CD8-positive, alpha-beta memory T cell (primary cell): ENCODE results near the gene CREBBP. TPM values are rescaled to one million over a fixed set of nuclear protein-coding genes. Genes with fewer than 3 reads are reported as not detected.
"Not testable (repeated sequence)": the region's sequence is repeated elsewhere in the genome, so short reads cannot be mapped to it uniquely, and the experiment has no call there.

Experiments used
- CTCF ChIA-PET: fragments of 350-600 bp; sonication (Branson Sonifier 250); formaldehyde crosslinking; loops from one replicate; lab custom pipeline; 2021; ENCODE audit warnings: antibody characterized with exemption; lab: Charles Lee
- POLR2A ChIA-PET: fragments of 350-600 bp; sonication (Branson Sonifier 250); formaldehyde crosslinking; loops from one replicate; lab custom pipeline; 2021; ENCODE audit warnings: antibody characterized with exemption; lab: Charles Lee
- DNase-seq, 5 donors: peaks; one replicate each; pipeline versions ENCODE4 v3.0.0 to v3.0.0-alpha.2; 2020 to 2022; ENCODE audit warnings: mixed read lengths in 1 of 5
- H3K27ac ChIP-seq: one replicate; pipeline ENCODE4 v1.7.0; 2013; ENCODE audit warnings: low read depth, mild to moderate bottlenecking, low read length, moderate library complexity
- H3K27me3 ChIP-seq: 2 replicates; pipeline ENCODE4 v1.7.0; 2013; ENCODE audit warnings: low read length, mild to moderate bottlenecking; ENCODE audit not compliant: insufficient read depth, poor library complexity, severe bottlenecking
- H3K36me3 ChIP-seq: 2 replicates; pipeline ENCODE4 v1.7.0; 2013; ENCODE audit warnings: mild to moderate bottlenecking, low read length, moderate library complexity; ENCODE audit not compliant: insufficient read depth
- H3K4me1 ChIP-seq: 2 replicates; pipeline ENCODE4 v1.7.0; 2013; ENCODE audit warnings: mild to moderate bottlenecking, low read length, moderate library complexity; ENCODE audit not compliant: insufficient read depth
- H3K4me3 ChIP-seq: 2 replicates; pipeline ENCODE4 v1.7.0; 2013; ENCODE audit warnings: mild to moderate bottlenecking, low read length
- H3K9me3 ChIP-seq: 2 replicates; pipeline ENCODE4 v1.7.0; 2013; ENCODE audit warnings: mild to moderate bottlenecking, low read length
- H3K27ac Mint-ChIP-seq, 8 donors: one replicate each; pipeline ENCODE4 v1.8.0; 2020 to 2021; ENCODE audit warnings: mixed read lengths in 8 of 8, mild to moderate bottlenecking in 6 of 8, inconsistent platforms in 3 of 8, moderate library complexity in 3 of 8
- H3K27me3 Mint-ChIP-seq, 2 donors: one replicate each; pipeline ENCODE4 v1.8.0; 2020 to 2021; ENCODE audit warnings: mixed read lengths in 2 of 2, mild to moderate bottlenecking in 1 of 2, moderate library complexity in 1 of 2
- H3K36me3 Mint-ChIP-seq, 3 donors: one replicate each; pipeline ENCODE4 v1.8.0; 2020 to 2021; ENCODE audit warnings: mixed read lengths in 3 of 3, inconsistent platforms in 1 of 3, mild to moderate bottlenecking in 1 of 3
- H3K4me1 Mint-ChIP-seq, 3 donors: one replicate each; pipeline ENCODE4 v1.8.0; 2020 to 2021; ENCODE audit warnings: mixed read lengths in 3 of 3, inconsistent platforms in 1 of 3, mild to moderate bottlenecking in 1 of 3
- H3K4me3 Mint-ChIP-seq, 7 donors: one replicate each; pipeline ENCODE4 v1.8.0; 2020 to 2021; ENCODE audit warnings: mixed read lengths in 7 of 7, mild to moderate bottlenecking in 6 of 7, moderate library complexity in 4 of 7, inconsistent platforms in 2 of 7
- H3K9me3 Mint-ChIP-seq, 5 donors: one replicate each; pipeline ENCODE4 v1.8.0; 2020 to 2022; ENCODE audit warnings: mixed read lengths in 5 of 5, mild to moderate bottlenecking in 3 of 5, moderate library complexity in 2 of 5, inconsistent platforms in 1 of 5
- polyA plus RNA-seq: library from polyadenylated mRNA; unstranded; fragments of 300-500 nt; fragmentation: Illumina TruSeq; gene quantifications from one replicate; pipeline ENCODE4 v1.2.3, GENCODE V29; 2021
- total RNA-seq, 2 experiments: library from RNA; stranded (reverse); gene quantifications; one replicate each; pipeline ENCODE4 v1.2.3, GENCODE V29; 2021

Gene CREBBP
- total and polyA plus RNA-seq, 3 experiments from 2014 or later: 15.5 to 51.1 (median 48.8) TPM

GRCh38 chr16:3890091-3890490, 9.6 kb upstream of the CREBBP start:
- H3K27me3 ChIP-seq: peaks cover 3% of the 10 kb centered on the region
- ChIA-PET POLR2A (no interaction called here), CTCF (no interaction called here)
- Mint-ChIP-seq H3K27ac (no peak overlapping the region), H3K4me1 (no peaks in the 10 kb centered on the region), H3K9me3 (peaks cover 0 to 6% (median 2%) of the 10 kb centered on the region in 5 donors), H3K36me3 (no peaks in the 10 kb centered on the region), H3K4me3 (no peak overlapping the region), H3K27me3 (peaks cover 12 to 17% of the 10 kb centered on the region in 2 donors)
- no peak overlapping the region for H3K27ac ChIP-seq
- H3K36me3 ChIP-seq: no peaks in the 10 kb centered on the region
- no peak for DNase-seq
- no peaks in the 10 kb centered on the region for H3K9me3 ChIP-seq
- H3K4me3 ChIP-seq: no peak overlapping the region
- H3K4me1 ChIP-seq: no peaks in the 10 kb centered on the region

- CTCF ChIA-PET: interaction anchor here (0.7 kb wide), 1 partner anchor 12 kb away, joined by 3 read pairs; no protein-coding TSS in a partner anchor
- no peaks in the 10 kb centered on the region for H3K9me3 ChIP-seq
These were observed 8.5 kb upstream of the CREBBP start for GRCh38 chr16:3889059-3889458.

GRCh38 chr16:3885999-3886398, 5.5 kb upstream of the CREBBP start:
- H3K36me3 Mint-ChIP-seq, H3K4me3 Mint-ChIP-seq, CTCF ChIA-PET, H3K27ac ChIP-seq, H3K9me3 ChIP-seq, H3K4me1 ChIP-seq, H3K27me3 ChIP-seq, H3K4me1 Mint-ChIP-seq, H3K36me3 ChIP-seq, H3K9me3 Mint-ChIP-seq, DNase-seq, POLR2A ChIA-PET, H3K4me3 ChIP-seq: not testable (repeated sequence)
- Mint-ChIP-seq H3K27ac (peak overlapping the region in 1 of 8 donors; percentile 64), H3K27me3 (peaks cover 9 to 12% of the 10 kb centered on the region in 2 donors)

More at GRCh38 chr16:3889059-3889458, 8.5 kb upstream of the CREBBP start:
- POLR2A ChIA-PET: no interaction called here
- no peaks in the 10 kb centered on the region for H3K36me3 Mint-ChIP-seq
- no peaks in the 10 kb centered on the region for H3K4me1 ChIP-seq
- peaks cover 12 to 15% of the 10 kb centered on the region in 2 donors for H3K27me3 Mint-ChIP-seq
- H3K4me3 ChIP-seq: no peak overlapping the region
- H3K4me1 Mint-ChIP-seq: no peaks in the 10 kb centered on the region
- H3K4me3 Mint-ChIP-seq: no peak overlapping the region
- H3K27me3 ChIP-seq: no peaks in the 10 kb centered on the region
- peaks cover 0 to 4% (median 2%) of the 10 kb centered on the region in 5 donors for H3K9me3 Mint-ChIP-seq
- H3K27ac ChIP-seq: no peak overlapping the region
- peak overlapping the region in 1 of 8 donors; percentile 52 for H3K27ac Mint-ChIP-seq
- H3K36me3 ChIP-seq: no peaks in the 10 kb centered on the region
- no peak for DNase-seq

GRCh38 chr16:3884398-3884797, 3.9 kb upstream of the CREBBP start:
- H3K4me3 Mint-ChIP-seq: no peak overlapping the region
- CTCF ChIA-PET: no interaction called here
- Histone ChIP-seq H3K9me3 (no peaks in the 10 kb centered on the region), H3K27ac (no peak overlapping the region), H3K27me3 (no peaks in the 10 kb centered on the region), H3K4me3 (no peak overlapping the region), H3K4me1 (no peaks in the 10 kb centered on the region), H3K36me3 (no peaks in the 10 kb centered on the region)
- H3K4me1 Mint-ChIP-seq: peaks cover 4 to 9% (median 4%) of the 10 kb centered on the region in 3 donors
- POLR2A ChIA-PET: interaction anchor here (0.7 kb wide), 1 partner anchor 213 kb away, joined by 9 read pairs; no protein-coding TSS in a partner anchor
- no peak overlapping the region for H3K27ac Mint-ChIP-seq
- H3K27me3 Mint-ChIP-seq: peaks cover 8 to 10% of the 10 kb centered on the region in 2 donors
- DNase-seq: no peak
- H3K36me3 Mint-ChIP-seq: peaks cover 0 to 1% (median 0%) of the 10 kb centered on the region in 3 donors
- H3K9me3 Mint-ChIP-seq: peaks cover 0 to 3% (median 0%) of the 10 kb centered on the region in 5 donors

GRCh38 chr16:3882531-3882930, 2.0 kb upstream of the CREBBP start:
- H3K4me1 ChIP-seq: peaks cover 18% of the 10 kb centered on the region
- Mint-ChIP-seq H3K27me3 (peaks cover 4 to 5% of the 10 kb centered on the region in 2 donors), H3K9me3 (peaks cover 0 to 3% (median 0%) of the 10 kb centered on the region in 5 donors), H3K27ac (peak overlapping the region in 6 of 8 donors; percentile 19 to 89 (median 54)), H3K4me1 (peaks cover 21 to 27% (median 23%) of the 10 kb centered on the region in 3 donors), H3K4me3 (peak overlapping the region; percentile 52 to 91 (median 76)), H3K36me3 (peaks cover 0 to 20% (median 5%) of the 10 kb centered on the region in 3 donors)
- H3K27ac ChIP-seq: no peak overlapping the region
- H3K36me3 ChIP-seq: no peaks in the 10 kb centered on the region
- H3K4me3 ChIP-seq: no peak overlapping the region
- ChIA-PET CTCF (no interaction called here), POLR2A (no interaction called here)
- DNase-seq: no peak
- H3K9me3 ChIP-seq: no peaks in the 10 kb centered on the region
- no peaks in the 10 kb centered on the region for H3K27me3 ChIP-seq

- peak in 2 of 5 donors; percentile 6 to 49 for DNase-seq
- POLR2A ChIA-PET: no interaction called here
- Histone ChIP-seq H3K27me3 (no peaks in the 10 kb centered on the region), H3K9me3 (no peaks in the 10 kb centered on the region), H3K4me1 (peaks cover 28% of the 10 kb centered on the region), H3K27ac (no peak overlapping the region), H3K4me3 (no peak overlapping the region), H3K36me3 (no peaks in the 10 kb centered on the region)
- Mint-ChIP-seq H3K27ac (peak overlapping the region in 6 of 8 donors; percentile 71 to 89 (median 80)), H3K27me3 (peaks cover 4 to 5% of the 10 kb centered on the region in 2 donors), H3K36me3 (peaks cover 0 to 30% (median 5%) of the 10 kb centered on the region in 3 donors), H3K9me3 (peaks cover 0 to 2% (median 0%) of the 10 kb centered on the region in 5 donors), H3K4me1 (peaks cover 31 to 37% (median 33%) of the 10 kb centered on the region in 3 donors), H3K4me3 (peak overlapping the region; percentile 69 to 91 (median 82))
- CTCF ChIA-PET: no interaction called here
These were observed 1.0 kb upstream of the CREBBP start for GRCh38 chr16:3881499-3881990.

GRCh38 chr16:3879887-3880564, 487 bp downstream of the CREBBP start:
- H3K9me3 Mint-ChIP-seq: no peaks in the 10 kb centered on the region
- Histone ChIP-seq H3K27me3 (no peaks in the 10 kb centered on the region), H3K36me3 (no peaks in the 10 kb centered on the region), H3K27ac (no peak overlapping the region), H3K4me1 (peaks cover 43% of the 10 kb centered on the region), H3K4me3 (peak overlapping the region; percentile 78), H3K9me3 (no peaks in the 10 kb centered on the region)
- ChIA-PET CTCF (interaction anchor here (1.4 to 1.7 kb wide), 3 partner anchors 19 to 192 kb away, joined by 5 read pairs; no protein-coding TSS in a partner anchor), POLR2A (interaction anchor here (0.5 to 1.0 kb wide), 5 partner anchors 11 to 236 kb away, joined by 3 to 4 read pairs (median 3); partner anchors contain the start of gene ADCY9)
- peaks cover 44 to 52% (median 48%) of the 10 kb centered on the region in 3 donors for H3K4me1 Mint-ChIP-seq
- peak overlapping the region in 2 of 8 donors; percentile 78 to 93 for H3K27ac Mint-ChIP-seq
- H3K27me3 Mint-ChIP-seq: peaks cover 4 to 5% of the 10 kb centered on the region in 2 donors
- peak; percentile 59 to 80 (median 72) for DNase-seq
- H3K36me3 Mint-ChIP-seq: peaks cover 0 to 38% (median 5%) of the 10 kb centered on the region in 3 donors
- H3K4me3 Mint-ChIP-seq: peak overlapping the region in 6 of 7 donors; percentile 84 to 97 (median 91)
